ENCODE results near the gene NISCH.

NISCH gene

GRCh38 chr3:52511509-52511908, 56.1 kb downstream of the NISCH start:
- Histone ChIP-seq H4K20me1 (ENCODE audit: insufficient read depth, low read length, poor library complexity, severe bottlenecking) (no peaks in the 10 kb centered on the region), H3K27me3 (ENCODE audit: insufficient read depth, low read length, poor library complexity, severe bottlenecking) (no peaks in the 10 kb centered on the region), H3K9me2 (replicated peaks; ENCODE audit: low read depth, low read length) (no peaks in the 10 kb centered on the region), H2AFZ (ENCODE audit: low read length) (no peak overlapping the region), H3F3A (ENCODE audit: low read depth) (no peaks in the 10 kb centered on the region), H3K4me3 (ENCODE audit: low read length, poor library complexity, severe bottlenecking) (no peak overlapping the region), H3K4me2 (ENCODE audit: low read depth, low read length, poor library complexity, severe bottlenecking) (no peak overlapping the region), H3K4me1 (ENCODE audit: insufficient read depth, low read length, poor library complexity, severe bottlenecking) (no peaks in the 10 kb centered on the region), H3K9me3 (ENCODE audit: insufficient read depth, low read depth, low read length) (no peaks in the 10 kb centered on the region), H3K79me2 (ENCODE audit: insufficient read depth, low read length) (no peaks in the 10 kb centered on the region), H3K36me3 (ENCODE audit: insufficient read depth, low read length) (no peaks in the 10 kb centered on the region), H3K9ac (ENCODE audit: low read depth, low read length, poor library complexity, severe bottlenecking) (no peak overlapping the region)
- TF ChIP-seq EZH2phosphoT487 (IDR thresholded peaks at IDR 0.05; ENCODE audit: borderline replicate concordance) (no peak), CTCF (conservative IDR thresholded peaks at IDR 0.05; ENCODE audit: low read length) (no peak)

- Histone ChIP-seq H3K4me3 (ENCODE audit: low read length, poor library complexity, severe bottlenecking) (no peak overlapping the region), H3F3A (ENCODE audit: low read depth) (no peaks in the 10 kb centered on the region), H3K36me3 (ENCODE audit: insufficient read depth, low read length) (no peaks in the 10 kb centered on the region), H4K20me1 (ENCODE audit: insufficient read depth, low read length, poor library complexity, severe bottlenecking) (no peaks in the 10 kb centered on the region), H3K9ac (ENCODE audit: low read depth, low read length, poor library complexity, severe bottlenecking) (no peak overlapping the region), H3K27me3 (ENCODE audit: insufficient read depth, low read length, poor library complexity, severe bottlenecking) (no peaks in the 10 kb centered on the region), H3K9me2 (replicated peaks; ENCODE audit: low read depth, low read length) (no peaks in the 10 kb centered on the region), H3K4me1 (ENCODE audit: insufficient read depth, low read length, poor library complexity, severe bottlenecking) (no peaks in the 10 kb centered on the region), H3K9me3 (ENCODE audit: insufficient read depth, low read depth, low read length) (no peaks in the 10 kb centered on the region), H3K4me2 (ENCODE audit: low read depth, low read length, poor library complexity, severe bottlenecking) (no peak overlapping the region), H2AFZ (ENCODE audit: low read length) (no peak overlapping the region), H3K79me2 (ENCODE audit: insufficient read depth, low read length) (no peaks in the 10 kb centered on the region)
- TF ChIP-seq CTCF (conservative IDR thresholded peaks at IDR 0.05; ENCODE audit: low read length) (no peak), EZH2phosphoT487 (IDR thresholded peaks at IDR 0.05; ENCODE audit: borderline replicate concordance) (no peak)
Observed at GRCh38 chr3:52512105-52512504, 56.7 kb downstream of the NISCH start.

- no peaks in the 10 kb centered on the region for H3K36me3 ChIP-seq (ENCODE audit: insufficient read depth, low read length)
- H3K4me1 ChIP-seq (ENCODE audit: insufficient read depth, low read length, poor library complexity, severe bottlenecking): no peaks in the 10 kb centered on the region
- no peak overlapping the region for H3K9ac ChIP-seq (ENCODE audit: low read depth, low read length, poor library complexity, severe bottlenecking)
- TF ChIP-seq CTCF (conservative IDR thresholded peaks at IDR 0.05; ENCODE audit: low read length) (no peak), EZH2phosphoT487 (IDR thresholded peaks at IDR 0.05; ENCODE audit: borderline replicate concordance) (no peak)
- H3K27me3 ChIP-seq (ENCODE audit: insufficient read depth, low read length, poor library complexity, severe bottlenecking): no peaks in the 10 kb centered on the region
- H3K9me2 ChIP-seq (replicated peaks; ENCODE audit: low read depth, low read length): no peaks in the 10 kb centered on the region
- no peaks in the 10 kb centered on the region for H3K9me3 ChIP-seq (ENCODE audit: insufficient read depth, low read depth, low read length)
- no peak overlapping the region for H3K4me3 ChIP-seq (ENCODE audit: low read length, poor library complexity, severe bottlenecking)
- no peaks in the 10 kb centered on the region for H3K79me2 ChIP-seq (ENCODE audit: insufficient read depth, low read length)
- no peak overlapping the region for H3K4me2 ChIP-seq (ENCODE audit: low read depth, low read length, poor library complexity, severe bottlenecking)
- no peaks in the 10 kb centered on the region for H4K20me1 ChIP-seq (ENCODE audit: insufficient read depth, low read length, poor library complexity, severe bottlenecking)
- no peak overlapping the region for H2AFZ ChIP-seq (ENCODE audit: low read length)
- no peaks in the 10 kb centered on the region for H3F3A ChIP-seq (ENCODE audit: low read depth)
Observed at GRCh38 chr3:52512727-52513126, 57.3 kb downstream of the NISCH start.
